ENCODE measurements around the gene KCNMA1.

Gene KCNMA1

DNA sequence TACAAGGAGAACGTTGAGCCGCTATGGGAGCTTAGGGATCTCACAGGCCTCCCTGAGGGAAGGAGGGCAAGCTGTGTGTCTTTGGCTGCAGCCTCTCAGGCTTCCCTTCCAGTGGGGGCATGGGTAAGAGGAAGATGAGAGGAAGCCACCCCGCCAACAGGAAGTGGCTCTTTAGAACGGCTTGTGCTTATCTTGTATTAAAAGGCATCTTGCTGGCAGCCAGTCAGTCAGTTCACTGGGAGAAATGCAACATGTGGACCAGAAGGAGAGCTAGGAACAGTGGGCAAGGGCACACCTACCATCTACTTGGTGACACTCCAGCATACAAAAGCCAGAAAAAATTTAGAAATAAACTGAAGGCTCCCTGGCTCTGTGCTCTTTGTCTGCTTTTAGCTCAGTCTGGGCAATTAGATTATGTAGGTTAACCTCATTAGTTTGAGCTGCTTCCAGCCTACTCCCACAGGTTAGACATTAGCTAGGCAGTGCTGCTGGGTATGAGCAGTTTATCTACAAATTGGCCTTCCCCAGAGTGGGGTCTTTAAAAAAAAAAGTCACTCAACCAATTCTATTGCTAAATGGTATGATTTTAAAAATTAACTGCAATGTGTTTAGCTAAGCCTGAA lies 595.9 kb downstream of the KCNMA1 start:
- DNase-seq (ENCODE audit: low spot score) = no peak

- DNase-seq (ENCODE audit: low spot score) = no peak
These were observed 599.2 kb downstream of the KCNMA1 start for GRCh38 chr10:77038407-77038806.

- DNase-seq (ENCODE audit: low spot score) = no peak
These were observed 599.7 kb downstream of the KCNMA1 start for GRCh38 chr10:77037735-77038403.

DNA sequence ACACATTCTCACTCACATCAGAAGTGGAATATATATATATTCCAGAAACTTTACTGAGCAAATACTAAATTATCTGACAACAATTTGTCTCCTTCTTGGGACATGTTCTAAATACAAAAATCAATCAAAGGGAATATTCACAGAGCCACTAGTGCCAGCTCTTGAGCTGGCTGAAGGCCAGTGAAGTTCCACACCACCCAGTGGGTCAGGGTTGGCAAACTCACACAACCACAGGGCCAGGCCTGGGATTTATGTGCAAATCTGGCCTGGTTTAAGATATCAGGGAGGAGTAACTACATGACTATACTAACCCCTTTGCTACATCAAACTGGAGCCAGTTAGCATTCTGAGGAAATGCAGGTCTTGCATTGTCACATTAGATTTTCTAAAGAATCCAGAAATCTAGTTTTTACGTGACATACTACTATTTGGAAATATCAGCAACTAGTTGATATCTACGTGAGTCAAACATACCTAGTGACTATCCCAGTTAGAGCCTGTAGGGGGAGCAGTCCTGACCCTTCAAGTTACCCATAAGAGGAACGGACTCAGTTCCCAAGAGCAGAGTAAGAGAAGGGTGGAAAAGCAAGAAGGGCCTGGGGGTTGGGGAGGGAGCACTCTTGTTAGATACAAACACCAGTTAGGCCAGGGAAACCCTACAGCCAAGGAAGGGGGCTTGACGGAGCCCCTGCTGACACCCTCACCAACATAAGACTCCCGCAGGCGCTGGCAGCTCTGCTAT lies 600.4 kb downstream of the KCNMA1 start:
- no peak for DNase-seq (ENCODE audit: low spot score)

DNA sequence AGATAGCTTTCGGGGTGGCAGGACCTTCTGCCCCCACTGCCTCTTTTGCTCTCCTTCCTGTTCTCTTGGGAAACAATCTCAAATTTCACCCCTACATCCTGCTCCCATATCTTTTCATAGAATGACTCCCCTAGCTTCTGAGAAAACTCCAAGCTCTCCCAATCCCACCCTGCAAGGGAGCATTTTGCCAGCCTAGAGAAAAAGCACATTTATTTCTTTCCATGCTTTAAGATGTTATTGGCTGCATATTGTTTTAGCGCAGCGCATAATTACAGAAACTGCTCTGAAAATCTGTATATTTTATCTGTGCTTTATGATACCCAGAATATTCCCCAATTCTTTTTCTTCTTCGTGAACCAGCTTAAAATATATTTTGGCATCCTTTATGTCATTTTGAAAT lies 601.3 kb downstream of the KCNMA1 start:
- no peak for DNase-seq (ENCODE audit: low spot score)

- no peak for DNase-seq (ENCODE audit: low spot score)
These were observed 602.8 kb downstream of the KCNMA1 start for GRCh38 chr10:77034795-77035194.

DNA sequence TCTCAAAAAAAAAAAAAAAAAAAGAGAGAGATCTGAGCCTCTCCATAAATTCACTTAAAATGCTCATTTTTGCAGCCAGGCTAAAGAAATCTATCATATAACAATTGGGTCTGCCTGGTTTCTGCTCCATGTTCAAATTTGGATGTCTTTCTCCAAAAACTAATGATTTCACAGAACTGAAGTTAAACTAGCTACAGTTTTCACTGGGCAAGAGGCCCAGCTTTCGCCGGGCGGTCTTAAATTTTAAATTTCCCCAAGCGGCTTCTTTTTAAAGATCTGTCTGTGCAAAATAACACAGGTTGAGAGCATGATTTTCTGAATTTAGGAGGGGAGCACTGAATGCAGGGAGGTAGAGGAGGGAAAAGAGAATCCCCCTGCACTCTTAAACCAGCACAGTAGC lies 603.4 kb downstream of the KCNMA1 start:
- DNase-seq (ENCODE audit: low spot score) = no peak

- no peak for DNase-seq (ENCODE audit: low spot score)
These were observed 605.4 kb downstream of the KCNMA1 start for GRCh38 chr10:77032188-77032570.

- DNase-seq (ENCODE audit: low spot score) = no peak
These were observed 605.9 kb downstream of the KCNMA1 start for GRCh38 chr10:77031531-77032187.

GRCh38 chr10:77030974-77031373 lies 606.6 kb downstream of the KCNMA1 start:
- DNase-seq (ENCODE audit: low spot score) = no peak

- DNase-seq (ENCODE audit: low spot score) = no peak
These were observed 607.6 kb downstream of the KCNMA1 start for GRCh38 chr10:77029777-77030717.

GRCh38 chr10:77028042-77028441 lies 609.6 kb downstream of the KCNMA1 start:
- DNase-seq (ENCODE audit: low spot score) = no peak

- no peak for DNase-seq (ENCODE audit: low spot score)
These were observed 610.0 kb downstream of the KCNMA1 start for GRCh38 chr10:77027576-77027975.

DNA sequence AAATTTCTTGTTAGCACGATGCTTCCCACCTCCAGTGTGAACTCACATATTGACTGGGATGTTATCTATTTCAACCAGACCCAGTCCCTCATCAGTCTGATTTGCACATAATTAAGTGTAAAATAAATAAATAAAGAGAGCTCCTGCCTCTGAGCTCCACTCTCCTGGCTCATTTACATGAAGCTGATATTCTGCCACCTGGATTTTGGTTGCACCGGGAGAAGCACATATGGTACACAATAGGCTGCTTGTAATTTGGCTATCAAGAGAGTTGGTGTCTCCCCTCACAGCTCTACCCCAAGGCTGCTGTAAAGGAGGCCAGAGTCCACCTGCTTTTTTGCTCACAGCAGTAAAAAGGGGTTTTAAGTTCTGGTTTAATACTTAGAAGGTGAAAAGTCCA lies 610.5 kb downstream of the KCNMA1 start:
- no peak for DNase-seq (ENCODE audit: low spot score)

GRCh38 chr10:77026148-77026547 lies 611.5 kb downstream of the KCNMA1 start:
- no peak for DNase-seq (ENCODE audit: low spot score)

DNA sequence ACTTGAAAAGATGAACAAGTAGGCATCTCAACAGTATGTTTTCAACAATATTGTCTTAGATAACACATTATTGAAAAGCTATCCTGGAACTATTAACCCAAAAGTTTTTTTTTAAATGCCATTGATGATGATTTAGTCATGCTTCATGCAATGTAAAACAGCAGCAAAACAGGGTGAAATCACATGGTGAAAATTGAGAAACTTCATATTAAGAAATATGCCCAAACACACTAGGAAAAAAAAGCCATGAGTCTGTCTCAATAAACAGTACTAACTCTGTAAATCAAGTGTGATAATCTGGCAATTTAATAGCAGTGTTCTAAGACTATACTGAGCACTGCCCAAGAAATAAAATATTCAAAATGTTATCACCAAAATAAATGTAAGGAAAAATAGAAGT lies 613.1 kb downstream of the KCNMA1 start:
- no peak for DNase-seq (ENCODE audit: low spot score)

DNA sequence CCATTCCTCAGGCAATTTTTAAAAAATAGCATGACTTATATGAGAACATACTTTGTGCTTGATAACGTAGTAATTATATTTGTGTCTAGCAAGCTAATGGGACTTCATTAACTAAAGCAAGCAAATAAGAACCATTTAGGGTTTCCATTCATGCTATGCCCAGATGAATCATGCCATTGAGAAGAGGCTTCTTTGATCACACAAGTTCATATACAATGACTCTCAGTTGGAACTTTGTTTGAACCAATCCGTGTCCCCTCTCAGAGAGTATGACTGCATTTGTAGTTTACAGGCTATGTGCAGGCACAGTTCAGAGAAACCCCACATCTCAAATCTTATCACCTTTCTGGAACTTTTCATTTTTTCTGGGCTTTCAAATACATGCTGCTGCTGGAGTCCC lies 614.2 kb downstream of the KCNMA1 start:
- DNase-seq (ENCODE audit: low spot score) = no peak

DNA sequence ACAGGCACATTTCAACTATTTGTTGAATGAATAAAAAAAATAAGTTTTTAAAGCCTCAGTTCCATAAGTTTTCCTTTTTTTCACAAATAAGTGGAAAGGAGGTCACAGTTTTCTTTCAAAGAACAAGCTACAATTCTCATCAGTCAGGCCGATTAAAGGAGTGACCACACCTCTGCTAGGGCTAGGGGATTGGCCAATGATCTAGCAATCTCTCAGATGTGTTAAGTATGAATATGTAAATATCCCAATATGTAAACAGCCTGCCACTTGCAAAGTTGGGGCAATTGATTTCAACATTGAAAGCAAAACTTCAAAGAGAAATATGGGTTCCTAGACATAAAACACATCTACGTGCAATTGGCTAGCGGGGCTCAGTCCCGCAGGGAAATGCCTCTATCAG lies 614.9 kb downstream of the KCNMA1 start:
- DNase-seq (ENCODE audit: low spot score) = no peak

DNA sequence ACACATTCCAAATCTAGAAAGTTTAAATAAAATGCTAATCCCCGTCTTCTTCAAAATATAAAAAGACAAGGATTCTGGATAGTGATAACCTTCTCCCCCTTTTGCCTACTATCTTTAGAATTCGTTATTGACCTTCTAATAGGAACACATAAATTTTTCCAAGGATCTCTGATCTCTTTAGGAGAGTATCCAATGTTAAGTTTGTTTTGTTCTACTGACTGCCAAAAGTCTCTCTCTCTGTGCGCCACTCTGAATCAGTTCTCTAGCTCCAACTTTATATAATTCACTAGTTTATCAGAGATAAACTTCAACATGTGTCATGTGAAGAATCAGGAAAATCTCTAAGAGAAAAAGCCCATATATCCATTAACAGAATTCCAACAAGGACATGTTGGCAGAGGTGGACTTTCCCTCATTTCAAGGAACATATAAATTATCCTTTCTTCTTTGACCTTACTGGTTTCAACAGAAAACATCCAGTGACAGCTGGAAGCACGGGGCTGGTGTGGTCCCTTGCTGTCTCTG lies 615.6 kb downstream of the KCNMA1 start:
- DNase-seq (ENCODE audit: low spot score) = no peak

DNA sequence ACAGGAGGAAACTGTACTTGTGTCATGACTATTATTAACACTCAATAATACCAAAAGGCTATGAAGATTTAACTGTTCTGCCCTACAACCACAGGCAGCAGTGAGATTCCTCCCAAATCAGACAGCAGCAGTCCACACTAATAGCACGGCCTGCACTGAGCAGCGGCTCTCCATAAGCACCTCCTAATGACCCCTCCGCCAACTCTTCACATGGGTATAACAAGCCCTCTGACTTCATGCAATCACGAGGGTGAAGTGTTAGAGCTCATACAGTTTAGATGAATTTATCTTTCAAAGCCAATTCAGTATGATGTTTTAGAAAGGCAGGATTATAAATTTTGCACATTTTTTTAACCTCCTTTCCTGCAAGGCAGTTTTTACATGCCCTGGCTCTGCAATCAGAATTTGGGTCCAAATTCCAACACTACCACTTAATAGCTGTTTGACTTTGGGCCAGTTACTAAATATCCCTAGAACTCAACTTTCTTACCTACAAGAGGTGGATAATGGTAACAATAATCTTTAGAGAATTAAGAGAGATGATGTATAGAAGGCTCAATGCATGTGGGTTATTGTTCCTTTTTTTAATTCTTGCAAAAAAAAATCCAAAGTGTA lies 617.1 kb downstream of the KCNMA1 start:
- DNase-seq (ENCODE audit: low spot score) = no peak

DNA sequence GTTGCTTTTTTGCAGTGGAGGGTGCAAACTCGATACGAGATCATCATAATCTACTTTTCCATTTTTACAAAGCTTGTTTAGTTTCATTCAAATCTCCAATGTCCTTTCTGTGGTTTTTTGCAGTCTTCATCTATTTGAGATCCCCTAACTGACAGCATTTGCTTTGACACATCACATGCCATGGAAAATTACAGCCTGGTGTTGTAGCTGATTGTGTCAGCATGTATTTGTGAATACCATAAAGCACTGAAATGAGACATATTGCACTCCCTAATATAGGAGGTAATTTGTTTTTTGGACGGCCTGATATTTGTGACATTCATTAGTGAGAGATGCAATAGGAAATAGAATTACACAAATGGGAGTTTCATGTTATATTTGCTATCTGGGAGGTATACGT lies 620.8 kb downstream of the KCNMA1 start:
- DNase-seq (ENCODE audit: low spot score) = no peak

Measured in left forelimb (tissue), 1 donor.